ENCODE data around the gene TNIK.
"Not testable (repeated sequence)": the region's sequence is repeated elsewhere in the genome, so short reads cannot be mapped to it uniquely, and the experiment has no call there.

TNIK gene

GRCh38 chr3:171245796-171246765 lies 214.1 kb downstream of the TNIK start:
- intact Hi-C loops (cut with DNase I), result no loop called here

GRCh38 chr3:171242951-171243350 lies 217.3 kb downstream of the TNIK start:
- intact Hi-C loops (cut with DNase I), result no loop called here
- no peak for DNase-seq

More at GRCh38 chr3:171245796-171246765, 214.1 kb downstream of the TNIK start:
- DNase-seq, result no peak

DNA sequence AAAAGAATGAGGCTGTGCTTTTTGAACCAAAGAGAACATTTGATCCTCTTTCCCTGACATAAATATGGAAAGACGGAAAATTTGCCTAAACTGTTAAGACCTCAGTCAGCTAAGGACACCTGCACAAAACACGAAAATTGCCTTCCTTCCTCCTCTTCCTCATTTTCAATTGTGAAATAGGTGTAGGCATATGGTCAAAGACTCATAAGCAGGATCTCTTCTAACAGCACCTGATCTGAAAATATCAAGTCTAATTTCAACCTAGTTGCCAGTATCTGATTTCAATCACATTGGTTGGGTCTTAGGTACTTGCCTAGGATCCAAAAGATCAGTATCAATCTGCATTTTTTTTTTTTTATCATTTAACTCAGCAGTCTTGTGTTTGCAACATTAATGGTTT lies 218.0 kb downstream of the TNIK start:
- DNase-seq, result no peak
- intact Hi-C loops (cut with DNase I), result no loop called here

DNA sequence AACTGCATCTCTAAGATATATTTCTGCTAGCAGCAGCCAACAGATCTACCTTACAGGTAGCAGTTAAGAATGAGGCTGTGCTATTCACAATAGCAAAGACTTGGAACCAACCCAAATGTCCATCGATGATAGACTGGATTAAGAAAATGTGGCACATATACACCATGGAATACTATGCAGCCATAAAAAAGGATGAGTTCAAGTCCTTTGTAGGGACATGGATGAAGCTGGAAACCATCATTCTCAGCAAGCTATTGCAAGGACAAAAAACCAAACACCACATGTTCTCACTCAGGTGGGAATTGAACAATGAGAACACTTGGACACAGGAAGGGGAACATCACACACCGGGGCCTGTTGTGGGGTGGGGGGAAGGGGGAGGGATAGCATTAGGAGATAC lies 218.6 kb downstream of the TNIK start:
- DNase-seq; intact Hi-C loops (cut with DNase I): not testable (repeated sequence)

- intact Hi-C loops (cut with DNase I), result no loop called here
- no peak for DNase-seq
Measured at GRCh38 chr3:171240504-171240835, 219.7 kb downstream of the TNIK start.

GRCh38 chr3:171239757-171240503 lies 220.3 kb downstream of the TNIK start:
- DNase-seq, result no peak
- intact Hi-C loops (cut with DNase I), result no loop called here

DNA sequence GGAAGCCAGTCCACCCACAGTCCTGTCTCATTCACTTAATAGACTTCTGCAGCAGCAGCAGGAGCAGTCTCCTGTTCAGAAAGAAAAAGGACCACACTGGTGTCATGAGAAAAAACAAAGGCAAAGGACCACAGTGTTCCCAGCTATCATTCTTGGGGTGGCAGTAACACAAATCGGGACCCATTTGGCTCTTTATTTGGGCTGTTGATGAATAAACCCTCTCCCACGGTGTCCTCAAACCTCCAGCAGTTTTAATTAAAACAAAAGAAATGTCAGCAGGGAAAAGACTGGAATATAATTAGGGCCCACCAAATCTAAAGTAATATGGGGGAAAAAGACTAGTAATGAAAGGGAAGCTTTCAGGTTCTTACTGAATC lies 223.2 kb downstream of the TNIK start:
- intact Hi-C loops (cut with DNase I), result no loop called here
- DNase-seq, result no peak

DNA sequence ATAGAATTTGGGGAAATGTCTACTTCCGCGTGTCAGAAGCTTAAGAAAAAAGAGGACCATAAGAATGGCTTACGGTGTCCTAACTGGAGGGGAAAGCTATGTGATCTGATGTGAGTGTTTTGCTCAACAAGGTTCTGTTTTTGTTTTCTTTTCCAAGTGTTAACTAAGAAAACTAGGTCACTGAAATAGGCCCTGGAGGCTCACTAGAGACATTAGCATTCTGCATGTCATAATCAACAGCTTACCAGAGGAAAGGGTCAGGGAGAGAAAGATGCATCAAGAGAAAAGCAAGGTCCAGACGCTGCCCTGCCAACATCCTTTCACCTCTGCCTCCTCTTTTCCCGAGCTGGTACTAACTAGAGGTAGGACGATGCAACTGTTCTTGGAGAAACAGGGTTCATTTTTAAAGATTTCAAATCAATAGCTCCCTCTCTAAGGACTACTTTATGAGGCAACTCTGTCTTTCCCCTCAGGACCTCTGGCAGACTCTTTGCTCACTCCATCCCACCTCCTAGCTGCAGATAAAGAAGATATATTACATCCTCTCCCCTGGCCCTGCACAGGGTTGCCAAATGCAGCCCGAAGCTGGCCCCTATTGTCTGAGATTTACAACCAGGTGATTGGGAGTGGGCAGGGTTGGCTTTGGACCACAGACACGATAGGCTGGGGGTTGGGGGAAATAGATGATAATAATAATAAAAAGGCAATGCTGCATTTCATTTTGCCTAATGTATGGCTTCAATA lies 223.8 kb downstream of the TNIK start:
- intact Hi-C loops (cut with DNase I), result no loop called here
- DNase-seq, result no peak

GRCh38 chr3:171234298-171235010 lies 225.8 kb downstream of the TNIK start:
- intact Hi-C loops (cut with DNase I), result no loop called here
- peak in 8 of 10 donors; percentile 11 to 91 (median 48) for DNase-seq

- no peak for DNase-seq
- intact Hi-C loops (cut with DNase I), result no loop called here
Measured at GRCh38 chr3:171231361-171231760, 228.8 kb downstream of the TNIK start.

- intact Hi-C loops (cut with DNase I), result no loop called here
- peak in 1 of 10 donors; percentile 79 for DNase-seq
Measured at GRCh38 chr3:171230865-171231264, 229.3 kb downstream of the TNIK start.

DNA sequence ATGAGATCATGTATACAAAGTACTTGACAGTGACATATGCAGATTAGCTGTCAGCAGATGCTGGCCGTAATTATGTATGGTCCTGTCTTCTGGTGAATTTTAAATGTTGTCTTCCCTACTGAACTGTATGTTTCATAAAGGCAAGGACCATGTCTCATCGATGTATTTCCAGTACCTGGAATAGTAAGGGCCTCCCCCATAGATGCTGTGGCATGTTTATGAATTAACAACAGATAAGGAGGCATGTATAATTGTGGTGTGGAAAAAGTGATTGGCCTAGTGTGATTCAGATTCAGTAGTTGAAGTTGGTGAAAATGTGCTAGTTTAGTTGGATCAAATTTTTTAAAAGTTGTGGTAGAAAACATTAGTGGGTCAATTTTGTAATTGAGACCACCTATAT lies 231.0 kb downstream of the TNIK start:
- intact Hi-C loops (cut with DNase I), result no loop called here
- no peak for DNase-seq

- intact Hi-C loops (cut with DNase I), result no loop called here
- no peak for DNase-seq
Measured at GRCh38 chr3:171228240-171228639, 232.0 kb downstream of the TNIK start.

- intact Hi-C loops (cut with DNase I), result no loop called here
- no peak for DNase-seq
Measured at GRCh38 chr3:171227828-171228227, 232.4 kb downstream of the TNIK start.

DNA sequence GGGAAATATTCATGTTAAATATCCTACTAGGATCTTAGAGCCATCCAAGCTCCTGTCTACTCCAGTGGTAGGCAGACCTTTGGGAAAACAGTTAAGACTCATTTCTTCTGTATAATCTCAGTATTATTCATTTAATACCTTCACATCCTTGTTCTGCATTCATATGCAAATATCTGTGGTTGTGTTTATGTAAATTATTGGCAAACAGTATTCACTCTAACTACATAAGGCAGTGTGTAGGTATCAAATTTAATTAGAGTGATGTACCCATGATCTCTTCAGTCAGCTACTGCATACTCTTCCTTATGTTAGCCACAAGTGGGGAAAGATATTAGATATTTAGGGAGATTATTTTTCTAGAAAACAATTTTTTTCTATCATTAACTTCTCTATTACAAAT lies 232.8 kb downstream of the TNIK start:
- intact Hi-C loops (cut with DNase I), result no loop called here
- no peak for DNase-seq

DNA sequence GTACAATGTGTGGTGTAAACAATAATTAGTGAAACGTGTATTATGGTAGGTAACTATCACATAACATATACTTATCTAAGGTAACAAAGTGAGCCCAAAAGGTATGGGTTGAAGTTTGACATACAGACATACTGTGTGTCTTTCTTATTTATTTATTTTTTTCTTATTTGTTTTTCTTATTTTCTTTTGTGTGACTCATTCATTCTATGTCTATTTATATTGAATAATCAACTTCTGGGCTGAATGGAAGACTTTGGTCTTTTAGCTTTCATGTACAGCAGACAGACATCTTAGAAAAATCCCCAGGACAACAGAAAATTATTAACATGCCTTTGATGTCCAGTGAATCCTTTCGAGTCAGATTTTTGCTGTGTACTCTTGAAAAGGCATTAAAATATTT lies 233.4 kb downstream of the TNIK start:
- no peak for DNase-seq
- intact Hi-C loops (cut with DNase I), result no loop called here

- intact Hi-C loops (cut with DNase I), result no loop called here
- no peak for DNase-seq
Measured at GRCh38 chr3:171225708-171226107, 234.5 kb downstream of the TNIK start.

DNA sequence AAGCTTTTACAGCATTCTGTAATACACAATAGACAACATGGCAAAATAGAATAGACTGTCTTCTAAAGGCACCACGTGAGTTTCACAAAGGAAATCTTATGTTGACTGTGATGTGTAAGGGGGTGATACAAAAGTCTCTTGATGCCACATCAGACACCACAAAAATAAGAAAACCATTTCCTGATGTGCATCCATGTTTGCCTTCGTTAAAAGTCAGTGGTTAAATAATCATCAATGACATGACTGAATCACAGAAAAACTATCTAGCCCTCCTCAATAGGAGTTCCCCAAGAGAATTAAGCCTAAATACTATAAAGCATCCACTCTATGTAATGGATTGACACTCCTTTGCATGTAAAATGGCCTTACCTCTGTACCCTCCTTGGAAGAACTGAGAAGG lies 235.0 kb downstream of the TNIK start:
- intact Hi-C loops (cut with DNase I), result no loop called here
- no peak for DNase-seq

- intact Hi-C loops (cut with DNase I), result no loop called here
- DNase-seq, result no peak
Measured at GRCh38 chr3:171223396-171223795, 236.8 kb downstream of the TNIK start.

- no peak for DNase-seq
- intact Hi-C loops (cut with DNase I), result no loop called here
Measured at GRCh38 chr3:171222995-171223394, 237.2 kb downstream of the TNIK start.

All from posterior cingulate gyrus (tissue), 11 donors.